SK-N-SH (cell line): Measurements from ENCODE around the gene PHGDH. TPM values are rescaled to one million over a fixed set of nuclear protein-coding genes. Genes with fewer than 3 reads are reported as not detected.

Experiments used
- CTCF ChIA-PET: fragments of 300-600, 350-600 bp; formaldehyde crosslinking; extraction: SDS; loops from one replicate; lab custom pipeline; 2021; lab: Yijun Ruan, JAX
- POLR2A ChIA-PET: fragments of 350-600 bp; sonication (Branson Sonifier 250); formaldehyde crosslinking; extraction: SDS; loops from one replicate; lab custom pipeline; 2020; ENCODE audit warnings: antibody characterized with exemption, inconsistent platforms; lab: Yijun Ruan, JAX
- DNase-seq: peaks from one replicate; pipeline ENCODE4 v3.0.0; 2012
- H2AFZ ChIP-seq: fragments of 200-600 bp; sonication (generic); 2 replicates; pipeline ENCODE4 v1.8.1; 2016; ENCODE audit warnings: antibody characterized with exemption, mild to moderate bottlenecking, low read depth
- H3F3A ChIP-seq: fragments of 200-600 bp; sonication (generic); replicated peaks from 2 replicates; pipeline ENCODE3; 2016; ENCODE audit warnings: antibody characterized with exemption, mild to moderate bottlenecking; ENCODE audit not compliant: insufficient read depth
- H3K27ac ChIP-seq, 2 experiments: fragments of 200-500 bp in 1 of 2; fragments of 200-600 bp in 1 of 2; sonication (Bioruptor generic) in 1 of 2; sonication (generic), shearing (Covaris generic) in 1 of 2; 2 replicates each; pipeline versions ENCODE4 v1.5.1 to v1.6.1; 2014 to 2016; ENCODE audit warnings: low read depth in 2 of 2, inconsistent platforms in 1 of 2, low read length in 1 of 2, mild to moderate bottlenecking in 1 of 2, mixed read lengths in 1 of 2
- H3K27me3 ChIP-seq: fragments of 200-600 bp; sonication (generic), shearing (Covaris generic); 2 replicates; pipeline ENCODE4 v1.6.1; 2016; ENCODE audit warnings: mixed run types; ENCODE audit not compliant: insufficient read depth
- H3K36me3 ChIP-seq, 2 experiments: fragments of 200-500 bp in 1 of 2; fragments of 200-600 bp in 1 of 2; sonication (Bioruptor generic) in 1 of 2; sonication (generic) in 1 of 2; replicated peaks in 1 of 2; 2 replicates each; pipeline versions ENCODE3 to v1.5.1; 2014 to 2016; ENCODE audit warnings: low read length in 1 of 2, mild to moderate bottlenecking in 1 of 2; ENCODE audit not compliant: insufficient read depth in 2 of 2, control insufficient read depth in 1 of 2
- H3K4me1 ChIP-seq, 2 experiments: fragments of 200-500 bp in 1 of 2; fragments of 200-600 bp in 1 of 2; sonication (Bioruptor generic) in 1 of 2; sonication (generic), shearing (Covaris generic) in 1 of 2; 2 replicates each; pipeline versions ENCODE4 v1.5.1 to v1.6.1; 2014 to 2016; ENCODE audit warnings: low read depth in 1 of 2, low read length in 1 of 2, mixed run types in 1 of 2; ENCODE audit not compliant: insufficient read depth in 2 of 2, control insufficient read depth in 1 of 2
- H3K4me2 ChIP-seq: fragments of 200-600 bp; sonication (generic), shearing (Covaris generic); 2 replicates; pipeline ENCODE4 v1.6.1; 2017; ENCODE audit warnings: mixed run types
- H3K4me3 ChIP-seq, 2 experiments: fragments of 200-500 bp in 1 of 2; fragments of 200-600 bp in 1 of 2; sonication (Bioruptor generic) in 1 of 2; sonication (generic), shearing (Covaris generic) in 1 of 2; 2 replicates each; pipeline versions ENCODE4 v1.5.1 to v1.8.1; 2014 to 2016; ENCODE audit warnings: low read depth in 2 of 2, inconsistent platforms in 1 of 2, low read length in 1 of 2, mild to moderate bottlenecking in 1 of 2, mixed read lengths in 1 of 2, moderate library complexity in 1 of 2
- H3K79me2 ChIP-seq: fragments of 200-600 bp; sonication (generic); 2 replicates; pipeline ENCODE4 v1.8.1; 2017; ENCODE audit warnings: mild to moderate bottlenecking; ENCODE audit not compliant: insufficient read depth
- H3K9ac ChIP-seq: fragments of 200-600 bp; sonication (generic); 2 replicates; pipeline ENCODE4 v1.6.1; 2017; ENCODE audit warnings: mixed run types
- H3K9me2 ChIP-seq: fragments of 200-600 bp; sonication (generic); 2 replicates; pipeline ENCODE4 v1.6.1; 2017; ENCODE audit warnings: mixed run types
- H3K9me3 ChIP-seq: fragments of 200-600 bp; sonication (generic); 2 replicates; pipeline ENCODE4 v1.6.1; 2017; ENCODE audit warnings: mixed run types, mild to moderate bottlenecking, moderate library complexity
- H4K20me1 ChIP-seq: fragments of 200-600 bp; sonication (generic); 2 replicates; pipeline ENCODE4 v1.6.1; 2017; ENCODE audit warnings: mild to moderate bottlenecking, mixed run types; ENCODE audit not compliant: insufficient read depth
- ELF1 ChIP-seq: IDR thresholded peaks from 2 replicates; pipeline ENCODE4 v1.4.0; 2012
- EP300 ChIP-seq, 2 experiments: IDR thresholded peaks; 2 replicates each; pipeline versions ENCODE4 v1.4.0 to v1.6.1; 2012; ENCODE audit warnings: borderline replicate concordance in 1 of 2, low read depth in 1 of 2, low read length in 1 of 2
- MXI1 ChIP-seq: IDR thresholded peaks from 2 replicates; pipeline ENCODE4 v1.6.1; 2012; ENCODE audit warnings: mild to moderate bottlenecking, low read depth, low read length, improper control_type of control experiment
- POLR2AphosphoS5 ChIP-seq: IDR thresholded peaks from 2 replicates; pipeline ENCODE4 v1.6.1; 2012; ENCODE audit warnings: low read depth, low read length
- RFX5 ChIP-seq: IDR thresholded peaks from 2 replicates; pipeline ENCODE4 v1.6.1; 2012; ENCODE audit warnings: mild to moderate bottlenecking, improper control_type of control experiment, low read length
- RXRA ChIP-seq: IDR thresholded peaks from 2 replicates; pipeline ENCODE4 v1.4.0; 2012; ENCODE audit warnings: low read depth, mild to moderate bottlenecking, borderline replicate concordance
- YY1 ChIP-seq: IDR thresholded peaks from 2 replicates; pipeline ENCODE4 v1.4.0; 2012; ENCODE audit warnings: low read depth, mild to moderate bottlenecking
- WGBS: methylation state at CpG from one replicate; pipeline ENCODE4 v1.1.6; 2017; ENCODE audit warnings: low lambda C conversion rate; 5-methylcytosine and 5-hydroxymethylcytosine counted together
- polyA plus RNA-seq, 3 experiments: library from polyadenylated mRNA; depleted of rRNA; stranded (reverse); fragments of >200 nt; gene quantifications; 2 replicates each; pipeline ENCODE4 v1.2.3, GENCODE V29; 2012
- TF ChIP-seq, protein P1 (sequence below): fragments of 150-350 bp; IDR thresholded peaks from 2 replicates; pipeline ENCODE4 v1.6.1; 2017; ENCODE audit warnings: antibody characterized with exemption, low read length, low read depth, borderline replicate concordance
- TF ChIP-seq, protein P2 (sequence below): IDR thresholded peaks from 2 replicates; pipeline ENCODE4 v1.6.1; 2012; ENCODE audit warnings: mild to moderate bottlenecking, low read depth, low read length, moderate library complexity
- TF ChIP-seq, protein P3 (sequence below): IDR thresholded peaks from 2 replicates; pipeline ENCODE4; 2012

Gene PHGDH
- polyA plus RNA-seq, 1 of the 3 experiments (the other 2 are of a cell fraction): 30.2 TPM

DNA sequence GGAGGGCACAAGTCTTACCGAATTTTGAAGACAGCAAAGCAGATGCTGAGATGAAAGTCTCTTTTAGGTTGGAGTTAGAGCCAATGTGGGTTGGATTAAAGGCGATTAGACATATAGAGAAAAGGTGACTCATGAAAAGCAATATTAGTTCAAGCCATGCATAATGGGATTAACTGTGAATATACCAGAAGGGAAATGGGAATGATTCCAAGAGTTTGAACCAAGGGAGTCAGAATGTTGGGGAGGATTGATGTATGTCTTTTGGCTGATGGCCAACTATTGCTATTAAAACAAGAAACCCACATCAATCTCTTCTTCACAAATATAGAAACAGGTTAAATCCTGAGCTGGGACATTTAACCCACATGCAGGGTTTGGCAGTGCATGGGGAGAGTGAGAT lies 55.8 kb downstream of the PHGDH start:
- TF ChIP-seq, protein P1, sequence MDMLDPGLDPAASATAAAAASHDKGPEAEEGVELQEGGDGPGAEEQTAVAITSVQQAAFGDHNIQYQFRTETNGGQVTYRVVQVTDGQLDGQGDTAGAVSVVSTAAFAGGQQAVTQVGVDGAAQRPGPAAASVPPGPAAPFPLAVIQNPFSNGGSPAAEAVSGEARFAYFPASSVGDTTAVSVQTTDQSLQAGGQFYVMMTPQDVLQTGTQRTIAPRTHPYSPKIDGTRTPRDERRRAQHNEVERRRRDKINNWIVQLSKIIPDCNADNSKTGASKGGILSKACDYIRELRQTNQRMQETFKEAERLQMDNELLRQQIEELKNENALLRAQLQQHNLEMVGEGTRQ: no peak
- TF ChIP-seq RXRA: no peak

DNA sequence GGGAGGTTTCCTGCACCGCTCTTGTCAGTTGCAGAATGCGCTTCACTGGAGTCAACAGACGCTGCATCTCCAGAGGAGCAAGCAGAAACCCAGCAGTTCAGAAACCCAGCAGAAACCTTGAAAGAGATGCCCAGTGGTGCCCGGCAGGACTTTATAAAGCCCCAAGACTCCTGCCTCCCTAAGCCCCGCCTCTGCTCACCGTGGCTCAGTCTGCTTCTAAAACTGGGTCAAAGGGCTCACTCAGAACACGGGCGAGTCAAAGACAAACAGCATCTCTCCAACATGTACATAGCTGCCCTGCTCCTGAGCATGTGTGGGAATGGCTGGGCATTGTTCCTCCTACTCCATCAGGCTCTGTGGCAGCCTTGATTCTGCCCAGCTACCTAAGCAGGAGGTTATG lies 57.0 kb downstream of the PHGDH start, which contains the start of gene HMGCS2:
Gene HMGCS2 (minus strand): TSS at position 128 of the 400 bp plus-strand sequence. CDS start 61 bp downstream, at position 67.
- Histone ChIP-seq H3K9ac (no peak within 1 kb of the TSS), H3K4me2 (no peak within 1 kb of the TSS), H3K36me3 (no peaks in the 10 kb centered on the region), H3K27me3 (no peaks in the 10 kb centered on the region), H3K79me2 (no peaks in the 10 kb centered on the region), H4K20me1 (no peaks in the 10 kb centered on the region), H3K9me3 (no peaks in the 10 kb centered on the region), H2AFZ (no peak within 1 kb of the TSS), H3K4me3 (no peak within 1 kb of the TSS), H3F3A (no peaks in the 10 kb centered on the region), H3K9me2 (no peaks in the 10 kb centered on the region)
- CTCF ChIA-PET: interaction anchor here (4.5 kb wide), 1 partner anchor 24 kb away, joined by 22 read pairs; no protein-coding TSS in a partner anchor
- WGBS: 73% methylated on average over 3 of the region's 8 CpGs
- DNase-seq: no peak
- no peak for TF ChIP-seq YY1
- no peak for TF ChIP-seq MXI1
- TF ChIP-seq ELF1: no peak
- no peak for TF ChIP-seq EP300 (IDR thresholded peaks at IDR 0.05; ENCODE audit: borderline replicate concordance in 1 of 2, low read depth in 1 of 2, low read length in 1 of 2)
- no peak for TF ChIP-seq RFX5
- no peak for TF ChIP-seq POLR2AphosphoS5
- TF ChIP-seq, protein P1: no peak
- TF ChIP-seq, protein P2, sequence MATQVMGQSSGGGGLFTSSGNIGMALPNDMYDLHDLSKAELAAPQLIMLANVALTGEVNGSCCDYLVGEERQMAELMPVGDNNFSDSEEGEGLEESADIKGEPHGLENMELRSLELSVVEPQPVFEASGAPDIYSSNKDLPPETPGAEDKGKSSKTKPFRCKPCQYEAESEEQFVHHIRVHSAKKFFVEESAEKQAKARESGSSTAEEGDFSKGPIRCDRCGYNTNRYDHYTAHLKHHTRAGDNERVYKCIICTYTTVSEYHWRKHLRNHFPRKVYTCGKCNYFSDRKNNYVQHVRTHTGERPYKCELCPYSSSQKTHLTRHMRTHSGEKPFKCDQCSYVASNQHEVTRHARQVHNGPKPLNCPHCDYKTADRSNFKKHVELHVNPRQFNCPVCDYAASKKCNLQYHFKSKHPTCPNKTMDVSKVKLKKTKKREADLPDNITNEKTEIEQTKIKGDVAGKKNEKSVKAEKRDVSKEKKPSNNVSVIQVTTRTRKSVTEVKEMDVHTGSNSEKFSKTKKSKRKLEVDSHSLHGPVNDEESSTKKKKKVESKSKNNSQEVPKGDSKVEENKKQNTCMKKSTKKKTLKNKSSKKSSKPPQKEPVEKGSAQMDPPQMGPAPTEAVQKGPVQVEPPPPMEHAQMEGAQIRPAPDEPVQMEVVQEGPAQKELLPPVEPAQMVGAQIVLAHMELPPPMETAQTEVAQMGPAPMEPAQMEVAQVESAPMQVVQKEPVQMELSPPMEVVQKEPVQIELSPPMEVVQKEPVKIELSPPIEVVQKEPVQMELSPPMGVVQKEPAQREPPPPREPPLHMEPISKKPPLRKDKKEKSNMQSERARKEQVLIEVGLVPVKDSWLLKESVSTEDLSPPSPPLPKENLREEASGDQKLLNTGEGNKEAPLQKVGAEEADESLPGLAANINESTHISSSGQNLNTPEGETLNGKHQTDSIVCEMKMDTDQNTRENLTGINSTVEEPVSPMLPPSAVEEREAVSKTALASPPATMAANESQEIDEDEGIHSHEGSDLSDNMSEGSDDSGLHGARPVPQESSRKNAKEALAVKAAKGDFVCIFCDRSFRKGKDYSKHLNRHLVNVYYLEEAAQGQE: no peak
- no peak for TF ChIP-seq RXRA
- TF ChIP-seq, protein P3, sequence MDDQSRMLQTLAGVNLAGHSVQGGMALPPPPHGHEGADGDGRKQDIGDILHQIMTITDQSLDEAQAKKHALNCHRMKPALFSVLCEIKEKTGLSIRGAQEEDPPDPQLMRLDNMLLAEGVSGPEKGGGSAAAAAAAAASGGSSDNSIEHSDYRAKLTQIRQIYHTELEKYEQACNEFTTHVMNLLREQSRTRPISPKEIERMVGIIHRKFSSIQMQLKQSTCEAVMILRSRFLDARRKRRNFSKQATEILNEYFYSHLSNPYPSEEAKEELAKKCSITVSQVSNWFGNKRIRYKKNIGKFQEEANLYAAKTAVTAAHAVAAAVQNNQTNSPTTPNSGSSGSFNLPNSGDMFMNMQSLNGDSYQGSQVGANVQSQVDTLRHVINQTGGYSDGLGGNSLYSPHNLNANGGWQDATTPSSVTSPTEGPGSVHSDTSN: no peak
- TF ChIP-seq, all 33 proteins: peak for 0
- POLR2A ChIA-PET: no interaction called here
- H3K27ac ChIP-seq: no peak within 1 kb of the TSS
- H3K4me1 ChIP-seq: peaks cover 5 to 18% of the 10 kb centered on the region in 2 experiments; a peak in 2 of 4 replicates

More for the DNA sequence above, 55.8 kb downstream of the PHGDH start:
- Histone ChIP-seq H2AFZ (no peak overlapping the region), H4K20me1 (no peaks in the 10 kb centered on the region), H3K36me3 (no peaks in the 10 kb centered on the region), H3K9ac (no peak overlapping the region), H3K9me3 (no peaks in the 10 kb centered on the region), H3F3A (no peaks in the 10 kb centered on the region), H3K9me2 (no peaks in the 10 kb centered on the region), H3K27ac (no peak overlapping the region), H3K79me2 (no peaks in the 10 kb centered on the region), H3K4me3 (no peak overlapping the region), H3K4me2 (no peak overlapping the region), H3K27me3 (no peaks in the 10 kb centered on the region), H3K4me1 (peaks cover 5 to 18% of the 10 kb centered on the region in 2 experiments; a peak in 2 of 4 replicates)
- POLR2A ChIA-PET: no interaction called here
- DNase-seq: no peak
- CTCF ChIA-PET: interaction anchor here (0.7 to 4.5 kb wide), 3 partner anchors 10 to 42 kb away, joined by 3 to 22 read pairs (median 7); no protein-coding TSS in a partner anchor
- 20% methylated on average over 2 of the region's 2 CpGs for WGBS
